ENCODE data around the gene SRGN. TPM values are rescaled to one million over a fixed set of nuclear protein-coding genes. Genes with fewer than 3 reads are reported as not detected.
A peak's percentile ranks its signal among the peaks of the same experiment; 100 is the strongest.

Gene SRGN
- total and polyA plus RNA-seq, 11 donors, result 28.8 to 214 (median 54.7) TPM

DNA sequence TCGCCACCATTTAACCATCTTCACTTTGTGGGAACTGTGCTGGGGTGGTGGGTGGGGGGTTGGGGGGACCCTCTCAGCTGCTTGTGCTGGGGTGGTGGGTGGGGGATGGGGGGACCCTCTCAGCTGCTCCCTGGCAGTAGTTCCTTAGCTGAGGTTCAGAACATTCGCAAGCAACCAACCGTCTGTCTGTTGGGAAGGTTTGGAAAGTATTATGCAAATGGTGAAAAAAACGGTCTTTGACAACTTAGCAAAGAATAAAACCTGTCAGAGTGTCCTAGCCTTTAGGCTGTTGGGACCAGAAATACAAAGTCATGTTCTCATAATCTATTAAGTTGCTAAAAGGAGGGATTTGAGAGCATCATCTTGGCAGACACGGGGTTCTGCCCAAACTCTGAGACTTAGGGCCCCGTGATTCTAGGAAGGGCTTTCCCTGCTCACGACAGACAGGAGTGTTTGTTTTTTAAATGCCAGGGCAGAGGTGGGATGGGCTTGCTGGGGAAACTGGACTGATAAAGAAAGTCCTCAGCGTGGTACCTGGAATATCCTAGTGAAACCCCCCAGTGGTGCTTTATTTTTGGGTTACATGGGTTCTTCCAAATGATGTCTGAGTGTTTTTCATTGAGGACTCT is 14.1 kb upstream of the SRGN start:
- no peak for ATAC-seq
- WGBS, 4 donors, result 76 to 84% (median 79%) methylated on average over 8 of the region's 8 CpGs
- Histone ChIP-seq H3K27me3 (no peaks in the 10 kb centered on the region), H3K4me1 (peaks cover 0 to 14% (median 0%) of the 10 kb centered on the region in 12 donors), H3K36me3 (no peaks in the 10 kb centered on the region), H3K27ac (peak overlapping the region in 3 of 12 donors; percentile 22 to 63 (median 34)), H3K4me3 (no peak overlapping the region), H3K9me3 (no peaks in the 10 kb centered on the region)
- no peak for DNase-seq
- intact Hi-C loops (cut with DNase I), result no loop called here
- TF ChIP-seq CTCF (IDR thresholded peaks at IDR 0.05) (no peak), POLR2A (IDR thresholded peaks at IDR 0.05) (no peak)

DNA sequence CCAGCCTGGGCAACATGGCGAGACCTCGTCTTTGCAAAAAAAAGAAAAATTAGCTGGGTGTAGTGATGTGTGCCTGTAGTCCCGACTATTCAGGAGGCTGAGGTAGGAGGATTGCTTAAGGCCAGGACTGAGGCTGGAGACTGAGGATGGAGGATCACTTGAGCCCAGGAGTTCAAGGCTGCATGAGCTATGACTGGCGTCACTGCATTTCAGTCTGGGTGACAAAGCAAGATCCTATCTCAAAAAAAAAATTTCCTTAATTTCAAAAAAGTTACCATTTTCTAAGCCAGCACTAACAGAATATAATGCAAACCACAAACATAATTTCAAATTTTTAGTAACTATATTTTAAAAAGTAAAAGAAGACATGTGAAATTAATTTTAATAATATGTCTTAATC is 13.4 kb upstream of the SRGN start:
- no peak for TF ChIP-seq POLR2A (IDR thresholded peaks at IDR 0.05)
- no peak for TF ChIP-seq CTCF (IDR thresholded peaks at IDR 0.05)
- no peak overlapping the region for H3K27ac ChIP-seq
- intact Hi-C loops (cut with DNase I), result no loop called here
- 92 to 97% (median 96%) methylated on average over 4 of the region's 4 CpGs for WGBS, 4 donors
- DNase-seq (no peak), ATAC-seq (no peak)
- H3K4me3 ChIP-seq, result no peak overlapping the region
- no peaks in the 10 kb centered on the region for H3K36me3 ChIP-seq
- peaks cover 0 to 14% (median 0%) of the 10 kb centered on the region in 12 donors for H3K4me1 ChIP-seq
- H3K27me3 ChIP-seq, result no peaks in the 10 kb centered on the region
- no peaks in the 10 kb centered on the region for H3K9me3 ChIP-seq

- no peak for ATAC-seq
- 85 to 93% (median 87%) methylated on average over 4 of the region's 4 CpGs for WGBS, 4 donors
- intact Hi-C loops (cut with DNase I), result no loop called here
Observed at GRCh38 chr10:69075431-69075830, 12.5 kb upstream of the SRGN start.

DNA sequence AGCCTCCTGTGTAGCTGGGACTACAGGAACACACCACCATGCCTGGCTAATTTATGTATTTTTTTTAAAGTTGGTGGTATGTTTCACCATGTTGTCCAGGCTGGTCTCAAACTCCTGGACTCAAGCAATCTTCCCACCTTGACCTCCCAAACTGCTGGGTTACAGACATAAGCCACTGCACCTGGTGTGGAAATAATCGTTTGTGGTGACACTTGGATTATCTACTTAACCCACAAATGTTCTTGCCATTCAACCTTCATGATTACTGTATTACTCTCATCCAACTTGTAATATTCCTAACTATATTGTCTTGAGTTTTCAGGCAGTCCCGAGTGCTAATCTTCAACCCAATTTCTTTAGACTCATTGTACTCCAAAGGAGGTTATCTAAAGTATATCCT is 9.6 kb upstream of the SRGN start:
- intact Hi-C loops (cut with DNase I), result no loop called here
- Histone ChIP-seq H3K4me1 (peaks cover 0 to 8% (median 0%) of the 10 kb centered on the region in 12 donors), H3K27me3 (no peaks in the 10 kb centered on the region), H3K9me3 (no peaks in the 10 kb centered on the region), H3K4me3 (no peak overlapping the region), H3K27ac (no peak overlapping the region), H3K36me3 (no peaks in the 10 kb centered on the region)
- TF ChIP-seq CTCF (IDR thresholded peaks at IDR 0.05) (no peak), POLR2A (IDR thresholded peaks at IDR 0.05) (no peak)
- DNase-seq (no peak), ATAC-seq (no peak)
- WGBS, 4 donors, result 74 to 83% (median 77%) methylated on average over 2 of the region's 2 CpGs

More at GRCh38 chr10:69075431-69075830, 12.5 kb upstream of the SRGN start:
- Histone ChIP-seq H3K4me3 (no peak overlapping the region), H3K9me3 (no peaks in the 10 kb centered on the region), H3K36me3 (no peaks in the 10 kb centered on the region), H3K27me3 (no peaks in the 10 kb centered on the region), H3K4me1 (peaks cover 0 to 14% (median 0%) of the 10 kb centered on the region in 12 donors), H3K27ac (no peak overlapping the region)
- TF ChIP-seq CTCF (IDR thresholded peaks at IDR 0.05) (no peak), POLR2A (IDR thresholded peaks at IDR 0.05) (no peak)
- DNase-seq, result no peak

Measured in heart left ventricle (tissue), 16 donors.